ENCODE results near the gene ABCD3.
"Not testable (repeated sequence)": the region's sequence is repeated elsewhere in the genome, so short reads cannot be mapped to it uniquely, and the experiment has no call there.

ABCD3 gene

DNA sequence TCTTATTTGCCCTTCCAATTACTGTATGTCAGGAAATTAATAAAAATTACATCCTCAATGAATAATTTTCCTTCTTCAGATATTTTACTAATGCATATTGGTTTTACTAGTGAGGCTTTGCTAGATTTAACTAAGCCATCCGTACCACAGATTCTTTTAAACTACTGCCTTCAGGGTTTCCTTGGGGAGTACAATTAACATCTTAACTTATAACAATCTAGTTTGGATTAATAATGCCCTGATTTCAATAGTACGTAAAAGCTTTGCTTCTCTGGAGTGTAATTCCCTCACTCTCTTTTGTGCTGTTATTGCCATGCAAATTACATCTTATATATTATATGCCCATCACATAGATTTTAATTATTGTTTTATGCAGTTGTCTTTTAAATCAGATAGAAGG is 147.7 kb downstream of the ABCD3 start:
- Histone ChIP-seq H3K27ac (no peak overlapping the region), H3K4me3 (no peak overlapping the region), H3K27me3 (no peaks in the 10 kb centered on the region), H3K36me3 (no peaks in the 10 kb centered on the region), H3K9me3 (peaks cover 0 to 4% (median 0%) of the 10 kb centered on the region in 3 donors), H3K4me1 (no peaks in the 10 kb centered on the region)
- intact Hi-C loops (cut with DNase I; ENCODE audit: low total_unique reads) = no loop called here
- no peak for TF ChIP-seq CTCF (IDR thresholded peaks at IDR 0.05)
- no peak for DNase-seq

DNA sequence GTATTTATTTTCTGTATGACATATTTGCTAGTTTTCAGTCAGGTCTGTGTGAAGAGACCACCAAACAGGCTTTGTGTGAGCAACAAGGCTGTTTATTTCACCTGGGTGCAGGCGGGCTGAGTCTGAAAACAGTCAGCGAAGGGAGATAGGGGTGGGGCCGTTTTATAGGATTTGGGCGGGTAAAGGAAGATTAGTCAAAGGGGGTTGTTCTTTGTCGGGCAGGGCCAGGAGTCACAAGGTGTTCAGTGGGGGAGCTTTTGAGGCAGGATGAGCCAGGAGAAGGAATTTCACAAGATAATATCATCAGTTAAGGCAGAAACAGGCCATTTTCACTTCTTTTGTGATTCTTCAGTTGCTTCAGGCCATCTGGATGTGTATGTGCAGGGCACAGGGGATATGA is 148.2 kb downstream of the ABCD3 start:
- H3K36me3 ChIP-seq; H3K4me3 ChIP-seq; H3K27me3 ChIP-seq; H3K4me1 ChIP-seq; H3K9me3 ChIP-seq; DNase-seq; H3K27ac ChIP-seq; intact Hi-C loops (cut with DNase I; ENCODE audit: low total_unique reads): not testable (repeated sequence)

DNA sequence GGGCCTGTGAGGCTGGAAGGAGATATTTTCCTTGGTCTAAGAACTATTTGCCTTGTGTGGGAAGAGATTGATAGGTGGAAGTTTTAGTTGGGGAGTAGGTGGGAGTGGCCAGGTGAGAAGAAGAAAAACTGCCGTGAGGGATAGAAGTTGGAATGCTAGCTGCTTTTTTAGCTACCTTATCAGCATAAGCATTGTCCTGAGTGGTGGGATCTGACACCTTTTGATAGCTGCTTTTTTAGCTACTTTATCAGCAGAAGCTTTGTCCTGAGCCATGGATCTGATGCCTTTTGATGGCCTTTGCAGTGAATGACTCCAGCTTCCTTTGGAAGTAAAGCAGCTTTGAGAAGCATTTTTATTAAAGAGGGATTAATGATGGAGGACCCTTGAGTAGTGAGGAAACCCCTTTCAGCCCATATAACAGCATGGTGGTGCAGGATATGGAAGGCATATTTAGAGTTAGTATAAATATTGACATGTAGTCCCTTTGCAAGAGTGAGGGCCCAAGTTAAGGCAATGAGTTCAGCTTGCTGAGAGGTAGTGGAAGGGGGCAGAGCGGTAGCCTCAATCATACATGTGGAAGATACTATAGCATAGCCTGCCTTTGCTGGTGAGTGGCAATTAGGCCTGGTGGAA is 149.9 kb downstream of the ABCD3 start:
- H3K4me1 ChIP-seq; H3K36me3 ChIP-seq; DNase-seq; H3K27me3 ChIP-seq; H3K9me3 ChIP-seq; H3K27ac ChIP-seq; intact Hi-C loops (cut with DNase I; ENCODE audit: low total_unique reads); H3K4me3 ChIP-seq: not testable (repeated sequence)

Data from tibial artery (tissue), 4 donors.